Transverse colon (tissue), 4 donors: ENCODE results near the gene PYGB. TPM values are rescaled to one million over a fixed set of nuclear protein-coding genes. Genes with fewer than 3 reads are reported as not detected.

Source experiments
- DNase-seq: peaks from one replicate; pipeline ENCODE4 v3.0.0-alpha.2; 2019
- H3K27ac ChIP-seq, 4 donors: fragments of 200-600 bp; sonication (generic); 2 replicates each; pipeline ENCODE4 v1.5.1; 2016 to 2018; ENCODE audit warnings: inconsistent platforms in 4 of 4
- H3K27me3 ChIP-seq: fragments of 200-600 bp; sonication (generic); 2 replicates; pipeline ENCODE4 v1.5.1; 2017; ENCODE audit warnings: inconsistent platforms
- H3K36me3 ChIP-seq, 4 donors: fragments of 200-600 bp; sonication (generic); 2 replicates each; pipeline ENCODE4 v1.5.1; 2017 to 2019; ENCODE audit warnings: inconsistent platforms in 4 of 4
- H3K4me1 ChIP-seq, 4 donors: fragments of 200-600 bp; sonication (generic); 2 replicates each; pipeline ENCODE4 v1.5.1; 2017 to 2020; ENCODE audit warnings: inconsistent platforms in 4 of 4
- H3K4me3 ChIP-seq, 4 donors: fragments of 200-600 bp; sonication (generic); 1 replicate in 1 of 4; 2 replicates in 3 of 4; pipeline versions ENCODE4 v1.5.1 to v1.6.1; 2017 to 2019; ENCODE audit warnings: inconsistent platforms in 4 of 4
- H3K9me3 ChIP-seq, 2 donors: fragments of 200-600 bp; sonication (generic); 2 replicates each; pipeline ENCODE4 v1.5.1; 2017 to 2019; ENCODE audit warnings: inconsistent platforms in 2 of 2
- EP300 ChIP-seq: sonication (generic); formaldehyde crosslinking; IDR thresholded peaks from one replicate; pipeline ENCODE4 v1.6.1; 2017; ENCODE audit warnings: antibody characterized with exemption, low read depth
- POLR2A ChIP-seq: fragments of 450-650 bp; IDR thresholded peaks from one replicate; pipeline ENCODE4 v1.6.1; 2016; ENCODE audit warnings: antibody characterized with exemption, mild to moderate bottlenecking, moderate library complexity
- POLR2AphosphoS5 ChIP-seq, 3 donors: sonication (generic); formaldehyde crosslinking; IDR thresholded peaks; one replicate each; pipeline ENCODE4 v1.6.1; 2016; ENCODE audit warnings: antibody characterized with exemption in 3 of 3
- WGBS, 2 donors: methylation state at CpG; one replicate each; pipeline ENCODE4 v1.1.5; 2018; ENCODE audit warnings: low coverage in 1 of 2; 5-methylcytosine and 5-hydroxymethylcytosine counted together
- in situ Hi-C, 4 donors: fragments of 200-750 bp; cut with MboI; loops; one replicate each; pipeline versions ENCODE4 v1.15.0 to v1.15.1; 2017; ENCODE audit warnings: low sequenced_read_pairs in 3 of 4, low pct_ligation_motif_present in 1 of 4, low pct_unique_long_range_greater_than_20kb in 1 of 4
- intact Hi-C: fragments of 100-400 bp; cut with DNase I; formaldehyde crosslinking; loops from one replicate; pipeline ENCODE4 v1.15.1; 2023; ENCODE audit warnings: low total_unique reads
- total RNA-seq, 4 donors: library from RNA; depleted of rRNA; stranded (reverse); fragments of >200 nt; gene quantifications; one replicate each; pipeline ENCODE4 v1.1.0, GENCODE V29; 2016
- TF ChIP-seq, protein P1 (sequence below), 5 experiments: fragments of 200-600 bp in 3 of 5; fragments of 450-650 bp in 2 of 5; sonication (generic) in 3 of 5; IDR thresholded peaks; 1 replicate in 2 of 5; 2 replicates in 3 of 5; pipeline ENCODE4 v1.5.1; 2016 to 2017; ENCODE audit warnings: antibody characterized with exemption in 5 of 5, inconsistent platforms in 3 of 5, mild to moderate bottlenecking in 2 of 5, moderate library complexity in 1 of 5

PYGB gene
- total RNA-seq, 4 donors from 2014 or later = 195 to 554 (median 359) TPM

DNA sequence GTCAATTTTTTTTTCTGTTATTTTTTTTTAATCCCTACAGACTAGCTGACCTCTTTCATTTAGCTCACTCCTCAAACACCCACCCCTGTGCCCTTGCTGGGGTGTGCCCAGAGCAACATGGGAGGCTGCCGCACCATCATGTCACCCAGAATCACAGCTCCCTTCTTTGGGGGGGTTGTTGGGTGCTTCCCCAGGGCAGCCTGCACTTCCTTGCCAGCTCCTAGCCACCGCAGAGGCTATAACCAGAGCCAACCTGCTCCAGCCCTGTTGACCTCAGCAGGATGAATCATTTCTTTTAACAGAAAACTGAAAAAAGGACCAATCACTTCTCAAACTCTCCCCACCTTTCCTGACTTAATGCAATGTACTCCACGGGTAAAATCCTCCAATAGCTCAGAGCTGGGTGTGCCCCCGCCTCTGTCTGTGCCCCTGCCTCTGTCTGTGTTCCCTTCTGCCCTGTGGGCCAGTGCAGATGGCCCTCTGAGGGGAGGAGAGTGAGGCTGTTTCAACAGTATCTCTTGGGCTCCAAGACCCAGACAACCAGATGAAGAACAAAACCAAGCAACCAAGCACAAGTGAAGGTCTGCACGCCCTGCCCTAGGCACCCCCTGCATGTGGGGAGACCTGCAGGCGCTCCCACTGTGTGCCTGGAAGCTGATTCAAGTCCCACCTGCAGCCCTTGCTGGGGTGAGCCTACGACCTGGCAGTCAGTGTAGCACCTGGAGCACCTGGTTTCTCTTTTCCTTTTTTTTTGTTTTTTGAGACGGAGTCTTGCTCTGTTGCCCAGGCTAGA lies 67.7 kb downstream of the PYGB start:
- Histone ChIP-seq H3K9me3 (no peaks in the 10 kb centered on the region), H3K4me1 (peaks cover 10 to 22% (median 16%) of the 10 kb centered on the region in 4 donors), H3K27ac (no peak overlapping the region), H3K27me3 (no peaks in the 10 kb centered on the region), H3K36me3 (no peaks in the 10 kb centered on the region), H3K4me3 (no peak overlapping the region)
- TF ChIP-seq POLR2AphosphoS5 (IDR thresholded peaks at IDR 0.05) = no peak
- no peak for TF ChIP-seq POLR2A
- WGBS, 2 donors = 83 to 85% methylated on average over 1 to 8 of the region's 8 CpGs
- DNase-seq = peak; percentile 5
- in situ Hi-C loops (no loop called here), intact Hi-C loops (no loop called here)

DNA sequence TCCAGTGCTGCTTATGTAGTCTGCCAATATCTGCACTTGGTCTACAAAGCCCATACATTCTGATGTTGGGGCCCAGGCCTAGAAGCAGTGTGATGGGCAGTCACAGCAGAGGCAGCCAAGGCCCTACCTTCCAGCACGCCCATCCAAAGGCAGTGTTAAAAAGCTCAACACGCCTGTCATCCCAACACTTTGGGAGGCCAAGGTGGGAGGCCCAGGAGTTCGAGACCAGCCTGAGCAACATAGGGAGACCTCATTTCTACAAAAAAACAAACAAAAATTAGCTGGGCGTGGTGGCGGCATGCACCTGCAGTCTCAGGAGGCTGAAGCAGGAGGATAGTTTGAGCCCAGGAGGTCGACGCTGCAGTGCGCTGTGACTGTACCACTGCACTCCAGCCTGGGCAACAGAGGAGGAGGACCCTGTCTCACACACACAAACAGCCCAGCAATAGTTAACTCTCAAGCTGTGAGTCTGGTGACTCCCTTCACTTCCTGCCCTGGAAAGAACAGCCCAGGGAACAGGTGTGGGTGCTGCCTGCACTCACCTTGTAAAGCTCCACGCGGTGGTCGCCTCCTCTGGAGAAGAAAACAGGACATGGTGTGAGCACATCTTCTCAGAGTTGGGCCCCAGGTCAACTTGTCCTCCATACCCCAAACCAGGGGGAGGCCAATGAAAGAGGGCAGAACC lies 68.8 kb downstream of the PYGB start:
- Histone ChIP-seq H3K9me3 (no peaks in the 10 kb centered on the region), H3K4me1 (peaks cover 0 to 16% (median 6%) of the 10 kb centered on the region in 4 donors), H3K27me3 (no peaks in the 10 kb centered on the region), H3K36me3 (no peaks in the 10 kb centered on the region), H3K27ac (no peak overlapping the region), H3K4me3 (no peak overlapping the region)
- peak; percentile 5 for DNase-seq
- WGBS, 2 donors = 87 to 92% methylated on average over 3 to 11 of the region's 11 CpGs
- TF ChIP-seq POLR2AphosphoS5 (IDR thresholded peaks at IDR 0.05) = no peak
- in situ Hi-C loops (no loop called here), intact Hi-C loops (no loop called here)

DNA sequence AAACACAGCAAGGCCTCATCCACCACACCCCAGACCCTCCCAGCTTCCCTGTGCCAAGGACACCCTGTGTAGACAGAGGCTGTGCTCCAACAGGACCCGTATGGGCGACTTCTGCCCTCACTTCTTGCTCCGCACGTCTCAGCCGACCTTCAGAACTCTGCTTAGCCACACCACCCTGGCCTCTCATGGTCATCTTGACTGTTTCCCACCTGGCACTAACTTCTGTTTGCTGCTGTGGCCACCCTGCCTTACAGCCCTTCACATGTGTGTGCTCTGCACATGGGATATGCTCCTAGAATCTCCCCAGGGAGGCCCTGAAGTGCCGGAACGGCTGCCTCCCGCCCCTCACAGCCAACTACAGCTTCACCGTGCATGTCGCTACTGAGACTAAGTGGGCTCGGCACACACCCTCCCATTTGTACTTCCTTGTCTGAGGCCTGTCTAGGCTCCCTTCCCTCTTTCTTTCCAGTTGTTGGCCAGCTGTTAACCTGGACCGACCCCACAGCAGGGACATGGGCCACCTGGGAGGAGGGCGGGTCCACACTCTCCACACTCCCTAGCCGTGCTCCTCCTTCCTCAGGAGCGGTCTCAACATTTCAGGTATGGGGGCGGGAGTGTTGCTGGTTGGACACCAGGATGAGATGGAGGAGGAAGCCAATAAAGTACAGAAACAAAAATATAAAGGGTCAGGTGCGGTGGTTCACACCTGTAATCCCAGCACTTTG lies 69.6 kb downstream of the PYGB start:
- H3K9me3 ChIP-seq = no peaks in the 10 kb centered on the region
- no peaks in the 10 kb centered on the region for H3K27me3 ChIP-seq
- H3K36me3 ChIP-seq = no peaks in the 10 kb centered on the region
- TF ChIP-seq, protein P1, sequence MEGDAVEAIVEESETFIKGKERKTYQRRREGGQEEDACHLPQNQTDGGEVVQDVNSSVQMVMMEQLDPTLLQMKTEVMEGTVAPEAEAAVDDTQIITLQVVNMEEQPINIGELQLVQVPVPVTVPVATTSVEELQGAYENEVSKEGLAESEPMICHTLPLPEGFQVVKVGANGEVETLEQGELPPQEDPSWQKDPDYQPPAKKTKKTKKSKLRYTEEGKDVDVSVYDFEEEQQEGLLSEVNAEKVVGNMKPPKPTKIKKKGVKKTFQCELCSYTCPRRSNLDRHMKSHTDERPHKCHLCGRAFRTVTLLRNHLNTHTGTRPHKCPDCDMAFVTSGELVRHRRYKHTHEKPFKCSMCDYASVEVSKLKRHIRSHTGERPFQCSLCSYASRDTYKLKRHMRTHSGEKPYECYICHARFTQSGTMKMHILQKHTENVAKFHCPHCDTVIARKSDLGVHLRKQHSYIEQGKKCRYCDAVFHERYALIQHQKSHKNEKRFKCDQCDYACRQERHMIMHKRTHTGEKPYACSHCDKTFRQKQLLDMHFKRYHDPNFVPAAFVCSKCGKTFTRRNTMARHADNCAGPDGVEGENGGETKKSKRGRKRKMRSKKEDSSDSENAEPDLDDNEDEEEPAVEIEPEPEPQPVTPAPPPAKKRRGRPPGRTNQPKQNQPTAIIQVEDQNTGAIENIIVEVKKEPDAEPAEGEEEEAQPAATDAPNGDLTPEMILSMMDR (IDR thresholded peaks at IDR 0.05) = no peak
- TF ChIP-seq POLR2AphosphoS5 (IDR thresholded peaks at IDR 0.05) (no peak), EP300 (no peak), POLR2A (no peak)
- no peak overlapping the region for H3K4me3 ChIP-seq
- WGBS, 2 donors = 75 to 95% methylated on average over 8 to 17 of the region's 17 CpGs
- peaks cover 0 to 13% (median 6%) of the 10 kb centered on the region in 4 donors for H3K4me1 ChIP-seq
- intact Hi-C loops = no loop called here
- DNase-seq = no peak
- in situ Hi-C loops = no loop called here
- peak overlapping the region; percentile 14 to 63 (median 44) for H3K27ac ChIP-seq

DNA sequence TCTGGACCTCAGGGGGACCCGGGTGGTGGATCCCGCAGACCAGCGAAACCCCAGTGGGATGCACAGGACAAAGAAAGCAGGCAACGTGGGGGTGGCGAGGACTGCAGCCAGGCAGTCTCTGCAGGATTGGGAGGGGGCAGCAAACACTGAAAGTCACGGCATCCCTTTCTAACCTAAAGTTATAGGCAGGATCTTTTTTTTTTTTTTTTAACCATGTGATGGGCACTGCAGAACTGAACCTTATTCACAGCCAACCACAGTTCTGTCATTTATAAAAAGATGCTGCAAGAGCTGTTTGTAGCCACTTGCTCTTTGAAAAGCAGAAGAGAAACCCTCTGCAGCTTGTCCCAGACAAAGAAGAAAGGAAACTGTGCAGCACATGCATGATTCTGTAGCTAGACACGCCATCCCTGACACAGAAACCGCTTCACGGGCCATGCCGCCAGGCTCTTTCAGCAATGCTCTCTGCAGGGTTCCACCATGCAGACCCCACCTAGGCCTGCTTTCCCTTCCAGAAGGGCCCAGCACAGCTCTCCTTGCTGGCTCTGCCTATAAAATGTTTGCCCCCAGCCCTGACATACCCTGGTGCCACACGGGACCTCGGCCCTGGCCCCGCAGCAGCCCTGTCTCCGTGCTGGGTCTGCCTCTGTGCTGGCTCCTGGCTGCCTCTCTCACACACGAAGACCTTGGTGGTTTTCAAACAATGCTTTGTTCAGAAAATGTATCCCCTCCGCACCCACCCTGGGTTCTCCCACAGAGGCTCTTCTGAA lies 70.8 kb downstream of the PYGB start:
- no peaks in the 10 kb centered on the region for H3K9me3 ChIP-seq
- intact Hi-C loops (no loop called here), in situ Hi-C loops (no loop called here)
- H3K4me1 ChIP-seq = peaks cover 0 to 20% (median 8%) of the 10 kb centered on the region in 4 donors
- TF ChIP-seq, protein P1 (IDR thresholded peaks at IDR 0.05) = no peak
- TF ChIP-seq POLR2A (no peak), EP300 (no peak), POLR2AphosphoS5 (IDR thresholded peaks at IDR 0.05) (peak in 1 of 3 donors; percentile 36)
- no peaks in the 10 kb centered on the region for H3K36me3 ChIP-seq
- no peaks in the 10 kb centered on the region for H3K27me3 ChIP-seq
- 84 to 97% methylated on average over 9 to 16 of the region's 16 CpGs for WGBS, 2 donors
- H3K4me3 ChIP-seq = no peak overlapping the region
- DNase-seq = no peak
- H3K27ac ChIP-seq = peak overlapping the region; percentile 37 to 63 (median 44)
